ENCODE data around the gene ZBTB38. TPM values are rescaled to one million over a fixed set of nuclear protein-coding genes. Genes with fewer than 3 reads are reported as not detected.

Gene ZBTB38
- total RNA-seq, 1 donor, result 267 TPM

DNA sequence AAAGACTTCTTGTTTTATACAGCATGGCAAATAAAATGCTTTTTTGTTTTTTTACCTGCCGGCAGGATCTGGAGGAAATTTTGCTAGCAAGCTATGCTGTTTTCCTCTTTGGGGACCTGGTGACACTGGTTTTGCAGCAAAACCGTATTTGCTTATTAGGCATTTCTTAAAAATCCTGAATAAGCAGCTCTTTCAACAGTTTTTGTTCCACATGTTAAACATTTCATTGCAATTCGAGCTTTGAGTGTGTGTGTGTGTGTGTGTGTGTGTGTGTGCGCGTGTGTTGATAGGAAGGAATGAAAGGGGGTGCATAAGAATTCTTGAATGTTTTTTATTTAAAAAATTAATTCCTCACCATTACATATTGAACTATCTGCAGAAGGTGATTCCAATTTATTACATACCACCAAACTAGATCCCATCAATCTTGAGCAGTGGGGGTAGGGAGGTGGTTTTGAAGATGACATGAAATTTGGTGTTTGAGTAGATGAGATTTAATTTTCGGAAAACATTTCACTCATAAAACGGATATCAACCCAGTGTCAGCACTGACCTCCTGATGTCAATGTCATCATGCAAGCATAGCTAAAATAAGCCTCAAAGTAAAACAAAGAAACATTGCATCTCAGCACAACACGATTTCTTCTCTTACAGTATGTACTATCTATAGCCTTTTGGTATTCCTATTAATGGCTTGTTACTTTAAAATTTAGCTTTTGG is 17.3 kb downstream of the ZBTB38 start:
- H3K4me3 ChIP-seq (ENCODE audit: low read depth, low read length), result peak overlapping the region; percentile 66
- peak; percentile 58 for DNase-seq (ENCODE audit: low read depth)
- TF ChIP-seq, protein P1, sequence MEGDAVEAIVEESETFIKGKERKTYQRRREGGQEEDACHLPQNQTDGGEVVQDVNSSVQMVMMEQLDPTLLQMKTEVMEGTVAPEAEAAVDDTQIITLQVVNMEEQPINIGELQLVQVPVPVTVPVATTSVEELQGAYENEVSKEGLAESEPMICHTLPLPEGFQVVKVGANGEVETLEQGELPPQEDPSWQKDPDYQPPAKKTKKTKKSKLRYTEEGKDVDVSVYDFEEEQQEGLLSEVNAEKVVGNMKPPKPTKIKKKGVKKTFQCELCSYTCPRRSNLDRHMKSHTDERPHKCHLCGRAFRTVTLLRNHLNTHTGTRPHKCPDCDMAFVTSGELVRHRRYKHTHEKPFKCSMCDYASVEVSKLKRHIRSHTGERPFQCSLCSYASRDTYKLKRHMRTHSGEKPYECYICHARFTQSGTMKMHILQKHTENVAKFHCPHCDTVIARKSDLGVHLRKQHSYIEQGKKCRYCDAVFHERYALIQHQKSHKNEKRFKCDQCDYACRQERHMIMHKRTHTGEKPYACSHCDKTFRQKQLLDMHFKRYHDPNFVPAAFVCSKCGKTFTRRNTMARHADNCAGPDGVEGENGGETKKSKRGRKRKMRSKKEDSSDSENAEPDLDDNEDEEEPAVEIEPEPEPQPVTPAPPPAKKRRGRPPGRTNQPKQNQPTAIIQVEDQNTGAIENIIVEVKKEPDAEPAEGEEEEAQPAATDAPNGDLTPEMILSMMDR (IDR thresholded peaks at IDR 0.05; ENCODE audit: insufficient read depth, low read length), result no peak

- no peak for DNase-seq (ENCODE audit: low read depth)
- peak overlapping the region; percentile 66 for H3K4me3 ChIP-seq (ENCODE audit: low read depth, low read length)
- TF ChIP-seq, protein P1 (IDR thresholded peaks at IDR 0.05; ENCODE audit: insufficient read depth, low read length), result no peak
These were observed 17.8 kb downstream of the ZBTB38 start for GRCh38 chr3:141386126-141386488.

GRCh38 chr3:141386611-141387111 is 18.4 kb downstream of the ZBTB38 start:
- DNase-seq (ENCODE audit: low read depth), result peak; percentile 91
- TF ChIP-seq, protein P1 (IDR thresholded peaks at IDR 0.05; ENCODE audit: insufficient read depth, low read length), result no peak
- H3K4me3 ChIP-seq (ENCODE audit: low read depth, low read length), result peak overlapping the region; percentile 66

DNA sequence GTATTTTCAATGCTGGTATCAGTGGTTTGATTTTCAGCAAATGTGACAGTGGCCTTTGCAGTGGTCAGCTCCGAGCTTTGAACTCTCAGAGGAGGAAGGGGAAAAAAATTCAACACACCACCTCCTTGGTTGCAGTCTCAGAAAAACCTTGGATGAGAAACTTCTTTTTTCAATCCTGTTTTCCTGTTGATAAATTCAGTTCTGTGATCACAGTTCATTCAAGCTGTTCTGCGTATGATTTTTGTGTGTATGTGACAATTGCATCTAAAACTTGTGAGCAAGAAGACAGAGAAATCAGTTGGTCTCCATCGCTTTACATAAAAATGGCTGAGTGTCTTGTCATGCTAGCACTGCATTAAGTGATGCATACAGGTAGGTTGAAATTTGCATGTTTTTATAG is 19.2 kb downstream of the ZBTB38 start:
- no peak for DNase-seq (ENCODE audit: low read depth)
- peak overlapping the region; percentile 66 for H3K4me3 ChIP-seq (ENCODE audit: low read depth, low read length)
- TF ChIP-seq, protein P1 (IDR thresholded peaks at IDR 0.05; ENCODE audit: insufficient read depth, low read length), result no peak

- DNase-seq (ENCODE audit: low read depth), result peak; percentile 42
- TF ChIP-seq, protein P1 (IDR thresholded peaks at IDR 0.05; ENCODE audit: insufficient read depth, low read length), result no peak
- peak overlapping the region; percentile 52 for H3K4me3 ChIP-seq (ENCODE audit: low read depth, low read length)
These were observed 20.1 kb downstream of the ZBTB38 start for GRCh38 chr3:141388395-141388794.

DNA sequence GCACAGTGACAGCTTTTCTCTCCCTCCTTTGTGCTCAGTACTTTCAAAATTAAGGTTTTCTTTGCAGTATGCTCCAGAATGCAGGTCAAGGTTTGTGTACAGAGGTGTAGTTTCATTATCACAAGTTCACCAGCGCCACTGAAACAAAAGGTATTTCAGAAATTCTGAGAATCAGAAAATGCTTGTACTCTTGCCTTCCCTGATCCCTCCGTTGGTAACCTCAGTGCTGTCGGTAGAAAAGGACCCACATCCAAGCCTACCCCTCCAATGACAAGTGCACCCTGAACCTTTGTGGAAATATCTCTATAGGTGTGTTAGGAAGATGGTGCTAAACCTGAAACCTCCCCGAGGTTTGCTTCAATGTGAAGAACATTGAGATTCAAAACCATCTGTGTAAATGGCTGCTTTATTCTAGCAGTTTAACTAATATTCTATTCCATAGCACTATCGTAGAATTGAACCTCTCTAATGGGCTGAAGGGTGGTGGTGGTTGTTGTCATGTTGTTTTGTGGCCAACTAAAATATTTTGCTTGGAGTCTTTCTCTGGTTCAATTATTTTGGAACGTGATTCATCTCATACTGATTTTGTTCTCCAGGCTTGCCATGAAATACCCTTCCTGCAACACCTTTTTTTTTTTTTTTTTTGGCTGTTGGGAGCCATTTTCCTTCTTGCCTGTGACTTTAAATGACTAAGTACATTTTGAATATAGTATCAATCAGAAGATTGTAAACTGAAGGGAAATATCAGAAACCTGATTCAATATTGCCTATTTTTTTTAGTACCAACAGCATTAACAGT is 20.7 kb downstream of the ZBTB38 start:
- H3K4me3 ChIP-seq (ENCODE audit: low read depth, low read length), result peak overlapping the region; percentile 52
- TF ChIP-seq, protein P1 (IDR thresholded peaks at IDR 0.05; ENCODE audit: insufficient read depth, low read length), result no peak
- DNase-seq (ENCODE audit: low read depth), result peak; percentile 78
